ENCODE data around the gene DDRGK1.
"Not testable (repeated sequence)": the region's sequence is repeated elsewhere in the genome, so short reads cannot be mapped to it uniquely, and the experiment has no call there.

DDRGK1 gene

DNA sequence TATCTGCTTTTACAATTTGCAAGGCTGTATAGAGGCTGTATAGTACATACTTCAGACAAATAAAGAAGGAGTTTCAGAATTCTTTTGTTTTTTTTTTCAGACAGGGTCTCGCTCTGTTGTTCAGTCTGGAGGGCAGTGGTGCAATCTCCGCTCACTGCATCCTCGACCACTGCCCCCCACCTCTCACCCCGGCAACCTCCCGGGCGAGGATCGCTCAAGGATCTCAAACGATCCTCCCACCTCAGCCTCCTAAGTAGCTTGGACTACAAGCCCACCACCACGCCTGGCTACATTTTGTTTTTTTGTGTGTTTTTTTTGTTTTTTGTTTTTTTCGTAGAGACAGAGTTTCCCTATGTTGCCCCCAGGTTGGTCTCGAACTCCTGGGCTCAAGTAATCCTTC, 46.7 kb downstream of the DDRGK1 start:
- TF ChIP-seq EZH2phosphoT487 (IDR thresholded peaks at IDR 0.05; ENCODE audit: borderline replicate concordance, low read length): no peak
- TF ChIP-seq, protein P1, sequence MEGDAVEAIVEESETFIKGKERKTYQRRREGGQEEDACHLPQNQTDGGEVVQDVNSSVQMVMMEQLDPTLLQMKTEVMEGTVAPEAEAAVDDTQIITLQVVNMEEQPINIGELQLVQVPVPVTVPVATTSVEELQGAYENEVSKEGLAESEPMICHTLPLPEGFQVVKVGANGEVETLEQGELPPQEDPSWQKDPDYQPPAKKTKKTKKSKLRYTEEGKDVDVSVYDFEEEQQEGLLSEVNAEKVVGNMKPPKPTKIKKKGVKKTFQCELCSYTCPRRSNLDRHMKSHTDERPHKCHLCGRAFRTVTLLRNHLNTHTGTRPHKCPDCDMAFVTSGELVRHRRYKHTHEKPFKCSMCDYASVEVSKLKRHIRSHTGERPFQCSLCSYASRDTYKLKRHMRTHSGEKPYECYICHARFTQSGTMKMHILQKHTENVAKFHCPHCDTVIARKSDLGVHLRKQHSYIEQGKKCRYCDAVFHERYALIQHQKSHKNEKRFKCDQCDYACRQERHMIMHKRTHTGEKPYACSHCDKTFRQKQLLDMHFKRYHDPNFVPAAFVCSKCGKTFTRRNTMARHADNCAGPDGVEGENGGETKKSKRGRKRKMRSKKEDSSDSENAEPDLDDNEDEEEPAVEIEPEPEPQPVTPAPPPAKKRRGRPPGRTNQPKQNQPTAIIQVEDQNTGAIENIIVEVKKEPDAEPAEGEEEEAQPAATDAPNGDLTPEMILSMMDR (IDR thresholded peaks at IDR 0.05; ENCODE audit: low read depth, low read length, poor library complexity, severe bottlenecking): no peak
- H3K27ac ChIP-seq (ENCODE audit: low read depth, low read length): no peak overlapping the region
- peak overlapping the region; percentile 86 for H3K4me2 ChIP-seq (ENCODE audit: low read length)
- H3K4me3 ChIP-seq (ENCODE audit: low read length): peak overlapping the region; percentile 24
- peaks cover 20% of the 10 kb centered on the region for H4K20me1 ChIP-seq (ENCODE audit: control insufficient read depth, insufficient read depth, low read depth, low read length)
- no peaks in the 10 kb centered on the region for H3K27me3 ChIP-seq (ENCODE audit: control insufficient read depth, low read length)
- H3F3A ChIP-seq (ENCODE audit: control insufficient read depth, insufficient read depth): no peaks in the 10 kb centered on the region; the same call in 1 of the 2 replicates
- H3K9me3 ChIP-seq (ENCODE audit: control insufficient read depth, insufficient read depth, low read length): no peaks in the 10 kb centered on the region
- peaks cover 41% of the 10 kb centered on the region for H3K4me1 ChIP-seq (ENCODE audit: control insufficient read depth, low read length)
- no peaks in the 10 kb centered on the region for H3K9me2 ChIP-seq (replicated peaks; ENCODE audit: control insufficient read depth, low read length)
- H3K36me3 ChIP-seq (ENCODE audit: control insufficient read depth, low read length): peaks cover 41% of the 10 kb centered on the region
- H3K79me2 ChIP-seq (ENCODE audit: control insufficient read depth, low read length): peaks cover 69% of the 10 kb centered on the region

DNA sequence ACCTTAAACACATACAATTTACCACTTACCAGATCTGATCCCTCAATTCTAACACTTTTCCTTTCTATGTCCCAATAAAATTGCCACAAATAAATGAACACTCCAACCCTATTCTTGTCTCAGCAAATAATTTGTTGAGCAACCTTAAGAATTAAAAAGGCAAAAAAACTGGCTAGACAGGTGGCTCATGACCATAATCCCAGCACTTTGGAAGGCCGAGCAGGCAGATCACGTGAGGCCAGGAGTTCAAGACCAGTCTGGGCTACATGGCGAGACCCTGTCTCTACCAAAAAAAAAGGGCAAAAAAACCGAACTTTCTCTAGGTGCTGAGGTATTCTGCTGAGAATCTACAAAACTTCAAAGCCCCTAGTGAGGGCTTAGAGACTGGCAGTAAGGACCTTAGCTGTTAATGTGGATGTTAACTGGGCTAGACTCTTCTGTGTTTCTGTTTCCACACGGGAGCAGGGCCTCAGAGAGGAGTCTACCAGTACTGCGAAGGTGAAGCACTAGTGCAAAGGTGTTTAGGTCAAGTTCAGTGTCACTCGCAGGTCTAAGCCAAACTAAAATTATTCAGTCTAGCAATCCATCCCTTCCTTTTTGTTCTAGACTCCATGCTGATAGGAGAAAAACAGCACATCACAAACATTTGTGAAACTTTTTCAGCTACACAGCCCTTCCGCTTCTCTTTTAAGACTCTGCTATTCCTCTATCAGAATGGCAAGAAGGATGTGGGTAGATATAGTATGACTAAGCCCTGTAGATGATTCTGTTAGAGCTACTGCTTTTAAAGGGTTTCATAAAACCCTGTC, 47.5 kb downstream of the DDRGK1 start:
- Histone ChIP-seq H3K9me2 (replicated peaks; ENCODE audit: control insufficient read depth, low read length) (no peaks in the 10 kb centered on the region), H3F3A (ENCODE audit: control insufficient read depth, insufficient read depth) (no peaks in the 10 kb centered on the region; the same call in 1 of the 2 replicates), H3K36me3 (ENCODE audit: control insufficient read depth, low read length) (peaks cover 44% of the 10 kb centered on the region), H3K79me2 (ENCODE audit: control insufficient read depth, low read length) (peaks cover 77% of the 10 kb centered on the region), H3K4me1 (ENCODE audit: control insufficient read depth, low read length) (peaks cover 45% of the 10 kb centered on the region), H3K4me3 (ENCODE audit: low read length) (peak overlapping the region; percentile 24), H3K9me3 (ENCODE audit: control insufficient read depth, insufficient read depth, low read length) (no peaks in the 10 kb centered on the region), H4K20me1 (ENCODE audit: control insufficient read depth, insufficient read depth, low read depth, low read length) (peaks cover 20% of the 10 kb centered on the region), H3K27me3 (ENCODE audit: control insufficient read depth, low read length) (no peaks in the 10 kb centered on the region), H3K4me2 (ENCODE audit: low read length) (peak overlapping the region; percentile 86), H3K27ac (ENCODE audit: low read depth, low read length) (no peak overlapping the region)
- TF ChIP-seq, protein P1 (IDR thresholded peaks at IDR 0.05; ENCODE audit: low read depth, low read length, poor library complexity, severe bottlenecking): no peak
- no peak for TF ChIP-seq EZH2phosphoT487 (IDR thresholded peaks at IDR 0.05; ENCODE audit: borderline replicate concordance, low read length)

DNA sequence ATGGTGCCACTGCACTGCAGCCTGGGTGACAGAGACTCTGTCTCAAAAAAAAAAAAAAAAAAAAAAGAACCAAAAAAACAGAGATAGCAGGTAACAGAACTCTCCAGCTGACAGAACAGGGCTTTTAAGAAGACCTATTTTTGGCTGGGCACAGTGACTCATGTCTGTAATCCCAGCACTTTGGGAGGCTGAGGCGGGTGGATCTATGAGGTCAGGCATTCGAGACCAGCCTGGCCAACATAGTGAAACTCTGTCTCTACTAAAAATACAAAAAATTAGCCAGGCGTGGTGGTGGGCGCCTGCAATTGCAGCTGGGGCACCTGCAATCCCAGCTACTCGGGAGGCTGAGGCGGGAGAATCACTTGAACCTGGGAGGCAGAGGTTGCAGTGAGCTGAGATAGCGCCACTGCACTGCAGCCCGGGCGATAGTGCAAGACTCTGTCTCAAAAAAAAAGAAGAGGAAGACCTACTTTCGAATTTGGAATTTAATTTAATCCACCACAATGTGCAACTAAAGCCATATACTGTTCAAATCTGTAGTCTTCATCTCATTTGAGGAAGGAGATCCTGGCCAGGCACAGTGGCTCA, 52.3 kb downstream of the DDRGK1 start:
- H3F3A ChIP-seq (ENCODE audit: control insufficient read depth, insufficient read depth); H3K27me3 ChIP-seq (ENCODE audit: control insufficient read depth, low read length); H3K9me3 ChIP-seq (ENCODE audit: control insufficient read depth, insufficient read depth, low read length); H3K4me2 ChIP-seq (ENCODE audit: low read length); H3K27ac ChIP-seq (ENCODE audit: low read depth, low read length); H4K20me1 ChIP-seq (ENCODE audit: control insufficient read depth, insufficient read depth, low read depth, low read length); H3K4me3 ChIP-seq (ENCODE audit: low read length); H3K9me2 ChIP-seq (replicated peaks; ENCODE audit: control insufficient read depth, low read length): not testable (repeated sequence)
- Histone ChIP-seq H3K79me2 (ENCODE audit: control insufficient read depth, low read length) (peaks cover 92% of the 10 kb centered on the region), H3K36me3 (ENCODE audit: control insufficient read depth, low read length) (peaks cover 68% of the 10 kb centered on the region), H3K4me1 (ENCODE audit: control insufficient read depth, low read length) (peaks cover 29% of the 10 kb centered on the region)

DNA sequence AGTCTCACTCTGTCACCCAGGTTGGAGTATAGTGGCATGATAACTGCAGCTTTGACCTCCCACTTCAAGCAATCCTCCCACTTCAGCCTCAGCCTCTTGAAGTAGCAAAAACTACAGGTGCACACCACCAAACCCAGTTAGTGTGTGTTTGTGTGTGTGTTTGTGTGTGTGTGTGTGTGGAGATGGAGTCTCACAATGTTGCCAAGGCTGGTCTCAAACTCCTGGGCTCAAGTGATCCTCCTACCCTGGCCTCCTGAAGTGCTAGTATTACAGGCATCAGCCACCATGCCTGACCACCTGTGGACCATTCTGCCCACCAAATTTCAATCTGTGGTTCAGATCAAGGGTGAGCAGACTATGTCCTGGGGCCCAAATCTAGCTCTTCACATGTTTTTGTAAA, 53.6 kb downstream of the DDRGK1 start:
- Histone ChIP-seq H3F3A (ENCODE audit: control insufficient read depth, insufficient read depth) (no peaks in the 10 kb centered on the region; the same call in 1 of the 2 replicates), H3K27me3 (ENCODE audit: control insufficient read depth, low read length) (no peaks in the 10 kb centered on the region), H4K20me1 (ENCODE audit: control insufficient read depth, insufficient read depth, low read depth, low read length) (peaks cover 11% of the 10 kb centered on the region; the same call in 1 of the 2 replicates), H3K9me3 (ENCODE audit: control insufficient read depth, insufficient read depth, low read length) (no peaks in the 10 kb centered on the region), H3K4me1 (ENCODE audit: control insufficient read depth, low read length) (peaks cover 18% of the 10 kb centered on the region), H3K27ac (ENCODE audit: low read depth, low read length) (no peak overlapping the region), H3K4me2 (ENCODE audit: low read length) (no peak overlapping the region), H3K36me3 (ENCODE audit: control insufficient read depth, low read length) (peaks cover 69% of the 10 kb centered on the region), H3K79me2 (ENCODE audit: control insufficient read depth, low read length) (peaks cover 88% of the 10 kb centered on the region), H3K9me2 (replicated peaks; ENCODE audit: control insufficient read depth, low read length) (no peaks in the 10 kb centered on the region), H3K4me3 (ENCODE audit: low read length) (no peak overlapping the region)
- TF ChIP-seq, protein P1 (IDR thresholded peaks at IDR 0.05; ENCODE audit: low read depth, low read length, poor library complexity, severe bottlenecking): no peak
- TF ChIP-seq EZH2phosphoT487 (IDR thresholded peaks at IDR 0.05; ENCODE audit: borderline replicate concordance, low read length): no peak
